PC-9 (cell line): ENCODE data around the gene ABLIM2.

Experiments used
- EZH2 ChIP-seq: fragments of 200-600 bp; sonication (generic); IDR thresholded peaks from 2 replicates; pipeline ENCODE4 v1.8.0; 2017; ENCODE audit warnings: antibody characterized with exemption, low read depth
- TF ChIP-seq, protein P1 (sequence below): fragments of 200-600 bp; sonication (generic); conservative IDR thresholded peaks from 2 replicates; pipeline ENCODE4 v1.6.1; 2017; ENCODE audit warnings: mixed run types, antibody characterized with exemption, mild to moderate bottlenecking, moderate library complexity

DNA sequence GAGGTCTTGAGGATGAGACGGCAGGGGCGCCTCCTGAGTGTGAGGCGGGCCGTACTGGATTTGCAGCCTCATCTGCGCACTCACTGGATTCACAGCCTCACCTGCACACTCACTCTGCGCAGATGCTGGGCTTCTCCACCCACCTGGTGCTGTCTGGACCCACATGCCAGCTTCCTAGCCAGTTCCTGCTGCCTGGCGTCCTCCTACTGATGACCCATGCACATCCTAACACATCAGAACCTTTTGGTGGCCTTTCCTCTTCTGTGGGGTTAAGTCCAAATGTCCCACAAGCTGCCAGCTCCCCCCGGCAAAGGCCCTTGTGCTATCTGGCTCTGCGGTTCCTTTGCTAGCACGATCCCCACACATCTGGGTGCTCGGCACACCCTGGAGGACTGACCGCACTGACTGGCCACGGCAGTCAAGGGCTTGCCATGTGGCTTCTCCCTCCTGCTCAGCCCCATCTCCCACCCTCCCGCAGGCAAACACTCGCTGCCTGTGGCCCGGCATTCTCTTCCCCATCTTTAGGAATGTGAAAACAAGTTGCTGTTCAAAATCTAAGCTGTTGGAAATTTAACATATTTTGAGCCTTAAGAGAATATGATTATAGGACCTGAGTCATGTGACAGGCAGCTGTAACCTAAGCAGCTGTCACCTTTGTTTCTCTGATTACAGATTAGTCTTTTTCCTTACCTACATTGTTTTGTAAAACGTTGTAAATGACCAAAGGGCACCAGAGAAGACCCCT lies 179.5 kb downstream of the ABLIM2 start:
- TF ChIP-seq, protein P1, sequence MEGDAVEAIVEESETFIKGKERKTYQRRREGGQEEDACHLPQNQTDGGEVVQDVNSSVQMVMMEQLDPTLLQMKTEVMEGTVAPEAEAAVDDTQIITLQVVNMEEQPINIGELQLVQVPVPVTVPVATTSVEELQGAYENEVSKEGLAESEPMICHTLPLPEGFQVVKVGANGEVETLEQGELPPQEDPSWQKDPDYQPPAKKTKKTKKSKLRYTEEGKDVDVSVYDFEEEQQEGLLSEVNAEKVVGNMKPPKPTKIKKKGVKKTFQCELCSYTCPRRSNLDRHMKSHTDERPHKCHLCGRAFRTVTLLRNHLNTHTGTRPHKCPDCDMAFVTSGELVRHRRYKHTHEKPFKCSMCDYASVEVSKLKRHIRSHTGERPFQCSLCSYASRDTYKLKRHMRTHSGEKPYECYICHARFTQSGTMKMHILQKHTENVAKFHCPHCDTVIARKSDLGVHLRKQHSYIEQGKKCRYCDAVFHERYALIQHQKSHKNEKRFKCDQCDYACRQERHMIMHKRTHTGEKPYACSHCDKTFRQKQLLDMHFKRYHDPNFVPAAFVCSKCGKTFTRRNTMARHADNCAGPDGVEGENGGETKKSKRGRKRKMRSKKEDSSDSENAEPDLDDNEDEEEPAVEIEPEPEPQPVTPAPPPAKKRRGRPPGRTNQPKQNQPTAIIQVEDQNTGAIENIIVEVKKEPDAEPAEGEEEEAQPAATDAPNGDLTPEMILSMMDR = no peak
- no peak for TF ChIP-seq EZH2
